GM10248 (cell line): ENCODE data around the gene TMEM54.
"Not testable (repeated sequence)": the region's sequence is repeated elsewhere in the genome, so short reads cannot be mapped to it uniquely, and the experiment has no call there.

ENCODE experiments used
- CTCF ChIA-PET: fragments of 300-600 bp; sonication (Branson Sonifier 250); formaldehyde crosslinking; extraction: SDS; loops from one replicate; lab custom pipeline; 2021; ENCODE audit warnings: antibody characterized with exemption; lab: Yijun Ruan, JAX
- POLR2A ChIA-PET: fragments of 350-650 bp; sonication (Branson Sonifier 250); formaldehyde crosslinking; extraction: SDS; loops from one replicate; lab custom pipeline; 2020; ENCODE audit warnings: antibody characterized with exemption; lab: Yijun Ruan, JAX
- DNase-seq: peaks from one replicate; pipeline ENCODE4 v3.0.0; 2012; ENCODE audit errors: extremely low spot score
- TF ChIP-seq, protein P1 (sequence below): IDR thresholded peaks from 2 replicates; pipeline ENCODE4 v1.5.1; 2012; ENCODE audit warnings: mild to moderate bottlenecking, low read depth; ENCODE audit errors: extremely low read depth, missing control alignments, control extremely low read depth

The TMEM54 gene

DNA sequence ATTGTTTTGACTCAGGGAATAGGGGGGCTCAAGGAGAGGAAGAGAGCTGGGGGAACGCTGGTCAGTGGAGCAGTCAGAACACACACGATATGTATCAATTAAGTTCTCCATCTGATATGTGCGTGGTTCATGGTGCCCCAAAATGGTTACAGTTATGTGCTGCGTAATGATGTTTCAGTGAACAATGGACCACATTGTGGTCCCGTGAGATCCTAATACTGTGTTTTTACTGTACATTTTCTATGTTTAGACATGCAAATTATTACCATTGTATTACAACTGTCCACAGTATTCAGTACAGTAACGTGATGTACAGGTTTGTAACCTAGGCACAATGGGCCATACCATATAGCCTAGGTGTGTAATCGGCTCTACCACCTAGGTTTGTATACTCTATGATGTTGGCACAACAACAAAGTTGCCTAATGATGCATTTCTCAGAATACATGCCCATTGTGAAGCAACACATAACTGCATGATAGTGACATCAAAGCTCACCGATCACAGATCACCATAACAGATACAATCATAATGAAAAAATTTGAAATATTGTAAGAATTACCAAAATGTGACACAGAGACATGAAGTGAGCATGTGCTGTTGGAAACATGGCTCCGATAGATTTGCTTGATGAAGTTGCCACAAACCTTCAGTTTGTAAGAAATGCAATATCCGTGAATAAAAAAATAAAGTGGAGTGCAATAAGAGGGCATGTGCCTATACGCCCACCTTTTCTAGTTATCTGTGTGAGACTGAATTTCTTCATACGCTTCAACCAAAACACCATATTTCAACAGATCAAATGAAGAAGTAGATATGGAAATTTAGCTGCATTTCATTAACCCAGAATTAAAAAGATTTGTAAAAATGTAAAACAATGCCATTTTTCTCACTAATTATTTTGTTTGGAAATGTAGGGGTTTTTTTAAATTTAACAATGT lies 14.8 kb upstream of the TMEM54 start:
- ChIA-PET CTCF (interaction anchor here (1.2 to 2.0 kb wide), 5 partner anchors 18 to 502 kb away, joined by 3 to 4 read pairs (median 4); partner anchors contain the start of gene HPCA), POLR2A (no interaction called here)
- no peak for DNase-seq
- TF ChIP-seq, protein P1, sequence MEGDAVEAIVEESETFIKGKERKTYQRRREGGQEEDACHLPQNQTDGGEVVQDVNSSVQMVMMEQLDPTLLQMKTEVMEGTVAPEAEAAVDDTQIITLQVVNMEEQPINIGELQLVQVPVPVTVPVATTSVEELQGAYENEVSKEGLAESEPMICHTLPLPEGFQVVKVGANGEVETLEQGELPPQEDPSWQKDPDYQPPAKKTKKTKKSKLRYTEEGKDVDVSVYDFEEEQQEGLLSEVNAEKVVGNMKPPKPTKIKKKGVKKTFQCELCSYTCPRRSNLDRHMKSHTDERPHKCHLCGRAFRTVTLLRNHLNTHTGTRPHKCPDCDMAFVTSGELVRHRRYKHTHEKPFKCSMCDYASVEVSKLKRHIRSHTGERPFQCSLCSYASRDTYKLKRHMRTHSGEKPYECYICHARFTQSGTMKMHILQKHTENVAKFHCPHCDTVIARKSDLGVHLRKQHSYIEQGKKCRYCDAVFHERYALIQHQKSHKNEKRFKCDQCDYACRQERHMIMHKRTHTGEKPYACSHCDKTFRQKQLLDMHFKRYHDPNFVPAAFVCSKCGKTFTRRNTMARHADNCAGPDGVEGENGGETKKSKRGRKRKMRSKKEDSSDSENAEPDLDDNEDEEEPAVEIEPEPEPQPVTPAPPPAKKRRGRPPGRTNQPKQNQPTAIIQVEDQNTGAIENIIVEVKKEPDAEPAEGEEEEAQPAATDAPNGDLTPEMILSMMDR = no peak

DNA sequence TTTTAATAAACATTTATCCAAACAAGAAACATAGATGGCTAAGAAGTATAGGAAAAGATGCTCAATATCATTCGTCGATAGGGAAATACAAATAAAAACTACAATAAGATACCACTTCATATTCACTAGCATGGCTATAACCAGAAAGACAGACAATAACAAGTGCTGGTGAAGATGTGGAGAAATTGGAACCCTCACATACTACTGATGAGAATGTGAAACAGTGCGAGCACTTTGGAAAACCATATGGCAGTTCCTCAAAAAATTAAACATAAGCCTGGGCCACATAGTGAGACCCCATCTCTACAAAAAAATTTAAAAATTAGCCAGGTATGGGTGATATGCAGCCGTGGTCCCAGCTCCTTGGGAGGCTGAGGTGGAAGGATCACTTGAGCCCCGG lies 9.1 kb upstream of the TMEM54 start:
- TF ChIP-seq, protein P1 = no peak
- DNase-seq = no peak
- ChIA-PET CTCF (no interaction called here), POLR2A (no interaction called here)

DNA sequence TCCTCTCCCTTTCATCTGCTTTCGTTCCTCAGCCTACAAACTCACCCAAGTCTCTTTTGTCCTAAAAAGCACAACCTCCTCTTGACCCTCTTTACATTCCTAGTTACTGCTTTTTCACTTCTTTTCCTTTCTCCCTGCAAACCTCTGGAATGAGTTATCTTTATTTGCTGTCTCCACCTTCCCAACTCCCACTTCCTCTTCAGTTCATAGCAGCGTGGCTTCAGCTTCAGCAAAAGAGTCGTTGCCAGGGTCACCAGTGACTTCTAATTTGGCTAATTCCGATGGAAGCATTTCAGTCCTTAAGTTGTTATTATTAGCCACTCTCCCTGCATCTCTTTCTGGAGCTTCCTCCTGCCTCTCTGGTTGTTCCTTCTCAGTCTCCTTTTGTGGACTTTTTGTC lies 6.2 kb upstream of the TMEM54 start:
- ChIA-PET POLR2A (no interaction called here), CTCF (no interaction called here)
- no peak for DNase-seq
- TF ChIP-seq, protein P1 = no peak

DNA sequence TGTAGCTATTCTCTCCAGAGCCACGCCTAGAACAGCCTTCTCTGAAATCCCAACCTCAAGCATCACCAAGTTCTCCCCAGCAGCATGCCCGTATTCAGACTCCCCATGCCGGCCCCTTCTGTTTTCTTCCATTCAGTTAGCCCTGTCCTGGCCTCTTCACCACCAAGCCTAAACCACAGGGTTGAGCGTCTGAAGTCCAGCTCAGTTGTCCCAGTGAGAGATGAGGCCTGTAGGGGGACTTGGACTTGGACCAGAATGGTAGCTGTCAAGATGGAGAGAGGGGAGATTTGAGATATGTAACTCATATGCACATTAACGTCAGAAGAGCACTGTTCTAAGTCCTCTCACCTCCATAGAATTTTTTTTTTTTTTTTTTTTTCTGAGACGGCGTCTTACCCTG lies 5.5 kb upstream of the TMEM54 start:
- ChIA-PET CTCF (interaction anchor here (1.2 kb wide), 1 partner anchor 14 kb away, joined by 4 read pairs; no protein-coding TSS in a partner anchor), POLR2A (no interaction called here)
- TF ChIP-seq, protein P1 = no peak
- no peak for DNase-seq

DNA sequence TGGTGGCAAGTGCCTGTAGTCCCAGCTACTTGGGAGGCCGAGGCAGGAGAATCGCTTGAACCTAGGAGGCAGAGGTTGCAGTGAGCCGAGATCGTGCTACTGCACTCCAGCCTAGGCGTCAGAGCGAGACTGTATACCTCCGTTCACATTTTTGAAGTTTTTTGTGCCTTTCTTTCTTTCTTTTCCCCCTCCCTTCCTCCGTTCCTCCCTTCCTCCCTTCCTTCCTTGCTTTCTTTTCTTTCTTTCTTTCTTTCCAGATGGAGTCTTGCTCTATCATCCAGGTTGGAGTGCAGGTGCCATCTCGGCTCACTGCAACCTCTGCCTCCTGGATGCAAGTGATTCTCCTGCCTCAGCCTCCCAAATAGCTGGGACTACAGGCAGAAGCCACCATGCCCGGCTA lies 4.4 kb upstream of the TMEM54 start:
- CTCF ChIA-PET = interaction anchor here (1.8 kb wide), 1 partner anchor 181 kb away, joined by 4 read pairs; no protein-coding TSS in a partner anchor
- DNase-seq, POLR2A ChIA-PET: not testable (repeated sequence)

DNA sequence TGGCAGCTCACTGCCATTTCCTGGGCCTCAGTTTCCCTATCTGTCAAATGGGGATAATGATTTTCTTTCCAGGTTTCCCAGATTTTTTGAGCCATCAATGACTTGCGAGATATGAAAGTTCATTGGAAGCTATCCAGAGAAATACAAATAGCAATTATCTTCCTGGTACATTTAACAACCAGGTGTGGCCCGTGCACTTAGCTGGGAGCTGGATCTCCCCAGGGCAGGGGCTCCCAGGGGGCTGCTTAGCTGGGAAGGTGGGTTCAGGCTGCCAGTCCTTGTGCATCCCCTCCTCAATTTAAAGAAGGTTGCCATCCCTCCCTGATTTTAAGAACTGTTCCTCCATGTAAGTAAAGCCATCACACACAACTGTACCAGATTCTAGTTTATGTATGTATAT lies 3.6 kb upstream of the TMEM54 start:
- ChIA-PET POLR2A (no interaction called here), CTCF (interaction anchor here (1.2 to 1.8 kb wide), 2 partner anchors 10 to 182 kb away, joined by 3 to 4 read pairs; no protein-coding TSS in a partner anchor)
- DNase-seq = no peak
- TF ChIP-seq, protein P1 = no peak
